Tibial nerve (tissue), 3 donors: Measurements from ENCODE around the gene CREB3.

Experiments used
- EP300 ChIP-seq, 2 donors: sonication (generic); formaldehyde crosslinking; IDR thresholded peaks; one replicate each; pipeline ENCODE4 v1.6.1; 2017; ENCODE audit warnings: antibody characterized with exemption in 2 of 2, mild to moderate bottlenecking in 1 of 2
- POLR2A ChIP-seq, 2 donors: fragments of 450-650 bp; IDR thresholded peaks; one replicate each; pipeline ENCODE4 v1.6.1; 2017; ENCODE audit warnings: antibody characterized with exemption in 2 of 2, mild to moderate bottlenecking in 2 of 2, moderate library complexity in 2 of 2

GRCh38 chr9:35756275-35757225, 24.1 kb downstream of the CREB3 start:
- no peak for TF ChIP-seq POLR2A (IDR thresholded peaks at IDR 0.05)
- no peak for TF ChIP-seq EP300 (IDR thresholded peaks at IDR 0.05)
